ENCODE results near the gene MOSMO.

GRCh38 chr16:22123146-22123545, 115.2 kb downstream of the MOSMO start:
- TF ChIP-seq, protein P1, sequence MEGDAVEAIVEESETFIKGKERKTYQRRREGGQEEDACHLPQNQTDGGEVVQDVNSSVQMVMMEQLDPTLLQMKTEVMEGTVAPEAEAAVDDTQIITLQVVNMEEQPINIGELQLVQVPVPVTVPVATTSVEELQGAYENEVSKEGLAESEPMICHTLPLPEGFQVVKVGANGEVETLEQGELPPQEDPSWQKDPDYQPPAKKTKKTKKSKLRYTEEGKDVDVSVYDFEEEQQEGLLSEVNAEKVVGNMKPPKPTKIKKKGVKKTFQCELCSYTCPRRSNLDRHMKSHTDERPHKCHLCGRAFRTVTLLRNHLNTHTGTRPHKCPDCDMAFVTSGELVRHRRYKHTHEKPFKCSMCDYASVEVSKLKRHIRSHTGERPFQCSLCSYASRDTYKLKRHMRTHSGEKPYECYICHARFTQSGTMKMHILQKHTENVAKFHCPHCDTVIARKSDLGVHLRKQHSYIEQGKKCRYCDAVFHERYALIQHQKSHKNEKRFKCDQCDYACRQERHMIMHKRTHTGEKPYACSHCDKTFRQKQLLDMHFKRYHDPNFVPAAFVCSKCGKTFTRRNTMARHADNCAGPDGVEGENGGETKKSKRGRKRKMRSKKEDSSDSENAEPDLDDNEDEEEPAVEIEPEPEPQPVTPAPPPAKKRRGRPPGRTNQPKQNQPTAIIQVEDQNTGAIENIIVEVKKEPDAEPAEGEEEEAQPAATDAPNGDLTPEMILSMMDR (IDR thresholded peaks at IDR 0.05), result no peak
- no peak for TF ChIP-seq POLR2A (IDR thresholded peaks at IDR 0.05)

All from right lobe of liver (tissue), 4 donors.